UCSD-AML1 (cell line): ENCODE measurements around the gene CDK5RAP1.

Experiments used
- DNase-seq: peaks from one replicate; lab custom pipeline; 2025; ENCODE audit not compliant: unreplicated experiment; lab: John Stamatoyannopoulos, UW

The CDK5RAP1 gene

DNA sequence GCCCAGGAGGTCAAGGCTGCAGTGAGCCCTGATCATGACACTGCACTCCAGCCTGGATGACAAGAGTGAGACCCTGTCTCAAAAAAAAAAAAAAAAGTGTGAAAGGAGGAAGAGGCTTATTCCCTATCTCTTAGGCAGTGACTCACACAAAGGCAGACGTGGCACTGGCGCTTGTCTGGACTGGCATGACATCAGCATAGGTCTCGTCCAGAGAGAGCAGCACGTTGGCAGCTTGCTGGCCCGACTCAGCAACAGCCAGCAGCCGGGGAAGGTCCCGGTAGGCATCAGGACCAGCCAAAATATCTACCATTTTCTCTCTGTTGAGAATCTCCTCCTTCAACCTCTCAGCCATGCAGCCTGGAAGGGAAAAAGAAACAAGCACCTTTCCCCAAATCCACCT lies 14.1 kb downstream of the CDK5RAP1 start:
- DNase-seq = no peak

DNA sequence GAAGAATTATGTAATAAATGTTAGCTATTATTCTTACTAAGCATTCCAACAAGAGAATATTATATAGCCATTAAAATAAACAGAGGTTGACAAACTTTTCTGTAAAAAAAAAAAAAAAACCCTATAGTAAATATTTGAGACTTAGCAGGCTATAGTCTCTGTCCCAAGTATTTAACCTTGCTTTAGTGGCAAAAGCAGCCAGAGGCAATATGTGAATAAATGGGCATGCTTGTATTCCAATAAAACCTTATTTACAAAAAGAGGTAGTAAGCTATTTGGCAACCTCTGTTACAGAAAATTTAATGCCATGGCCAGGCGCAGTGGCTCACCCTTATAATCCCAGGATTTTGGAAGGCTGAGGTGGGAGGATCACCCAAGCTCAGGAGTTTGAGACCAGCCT lies 14.6 kb downstream of the CDK5RAP1 start:
- no peak for DNase-seq

DNA sequence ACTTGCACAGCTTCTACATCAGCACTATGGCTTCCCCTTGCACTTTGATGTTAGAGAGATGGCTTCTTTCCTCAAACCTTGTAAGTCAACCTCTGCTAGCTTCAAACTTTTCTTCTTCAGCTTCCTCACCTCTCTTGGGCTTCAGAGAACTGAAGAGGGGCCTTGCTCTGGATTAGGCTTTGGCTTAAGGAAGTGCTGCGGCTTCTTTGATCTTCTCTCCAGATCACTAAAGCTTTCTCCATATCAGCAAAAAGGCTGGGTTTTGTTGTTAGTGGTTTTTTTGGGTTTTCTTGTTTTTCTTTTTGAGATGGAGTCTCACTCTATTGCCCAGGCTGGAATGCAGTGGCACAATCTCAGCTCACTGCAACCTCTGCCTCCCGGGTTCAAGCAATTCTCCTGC lies 24.0 kb downstream of the CDK5RAP1 start:
- DNase-seq = no peak

DNA sequence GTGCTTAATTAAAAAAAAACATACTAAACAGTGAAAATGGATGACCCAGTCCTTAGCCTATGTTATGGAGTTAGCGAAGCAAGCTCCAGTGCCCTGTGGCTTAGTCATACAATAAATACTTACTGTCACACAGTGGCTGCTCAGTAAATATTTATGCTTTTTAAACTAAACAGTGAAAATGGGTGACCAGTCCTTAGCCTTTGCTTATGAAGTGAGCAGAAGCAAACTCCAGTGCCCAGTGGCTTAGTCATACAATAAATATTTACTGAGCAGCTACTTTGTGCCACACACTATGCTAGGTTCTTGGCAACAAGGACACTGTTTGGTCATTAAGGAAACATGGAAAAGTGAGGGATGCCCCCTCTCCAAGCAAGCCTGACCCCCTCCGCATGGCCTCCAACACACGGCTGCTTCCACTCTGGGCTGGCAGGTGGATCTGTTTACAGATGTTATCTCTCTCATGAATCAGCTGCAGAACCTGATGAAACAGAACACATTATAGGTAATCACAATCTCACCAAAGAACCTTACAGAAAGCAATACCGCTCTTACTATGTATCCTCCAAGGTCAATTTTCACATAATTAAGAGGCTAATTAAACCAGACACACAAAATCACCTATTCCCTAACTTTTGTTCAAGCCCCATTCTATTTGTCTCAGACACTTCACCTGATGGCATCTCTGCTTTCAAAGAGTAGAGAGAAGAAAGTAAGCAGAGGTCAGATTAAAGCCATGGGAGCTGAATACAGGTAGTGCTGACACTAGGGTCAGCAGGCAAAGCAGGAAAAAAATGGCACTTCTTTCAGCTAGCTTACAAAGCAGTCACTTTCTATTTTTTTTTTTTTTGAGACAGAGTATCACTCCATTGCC lies 27.3 kb downstream of the CDK5RAP1 start:
- DNase-seq = no peak

DNA sequence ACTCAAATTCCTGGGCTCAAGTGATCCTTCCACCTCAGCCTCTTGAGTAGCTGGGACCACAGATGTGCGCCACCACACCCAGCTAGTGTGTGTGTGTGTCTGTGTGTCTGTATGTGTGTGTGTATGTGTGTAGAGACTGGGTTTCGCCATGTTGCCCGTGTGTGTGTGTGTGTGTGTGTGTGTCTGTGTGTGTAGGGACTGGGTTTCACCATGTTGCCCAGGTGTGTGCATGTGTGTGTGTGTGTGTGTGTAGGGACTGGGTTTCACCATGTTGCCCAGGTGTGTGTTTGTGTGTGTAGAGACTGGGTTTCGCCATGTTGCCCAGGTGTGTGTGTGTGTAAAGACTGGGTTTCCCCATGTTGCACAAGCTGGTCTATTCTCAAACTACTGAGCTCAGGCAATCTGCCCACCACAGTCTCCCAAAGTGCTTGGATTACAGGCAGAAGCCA lies 28.3 kb downstream of the CDK5RAP1 start:
- no peak for DNase-seq

DNA sequence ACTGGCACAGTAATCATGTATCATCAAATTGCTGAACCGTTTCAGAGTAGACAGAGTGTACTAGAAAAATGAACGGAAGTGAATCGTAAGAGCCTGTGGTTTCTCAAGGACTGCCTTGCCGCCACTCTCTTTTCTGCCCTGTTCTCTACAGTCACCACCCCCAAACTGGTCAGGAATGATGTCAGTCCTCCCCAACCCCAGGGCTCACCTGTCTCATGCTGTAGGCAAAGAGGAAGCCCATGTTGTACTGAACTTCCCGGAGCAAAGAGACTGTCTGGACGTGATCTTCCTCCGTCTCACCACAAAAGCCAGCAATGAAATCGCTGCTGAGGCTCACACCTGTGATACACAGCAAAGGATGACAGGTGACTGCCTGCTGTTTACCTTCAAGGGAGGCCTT lies 31.0 kb downstream of the CDK5RAP1 start:
- no peak for DNase-seq

DNA sequence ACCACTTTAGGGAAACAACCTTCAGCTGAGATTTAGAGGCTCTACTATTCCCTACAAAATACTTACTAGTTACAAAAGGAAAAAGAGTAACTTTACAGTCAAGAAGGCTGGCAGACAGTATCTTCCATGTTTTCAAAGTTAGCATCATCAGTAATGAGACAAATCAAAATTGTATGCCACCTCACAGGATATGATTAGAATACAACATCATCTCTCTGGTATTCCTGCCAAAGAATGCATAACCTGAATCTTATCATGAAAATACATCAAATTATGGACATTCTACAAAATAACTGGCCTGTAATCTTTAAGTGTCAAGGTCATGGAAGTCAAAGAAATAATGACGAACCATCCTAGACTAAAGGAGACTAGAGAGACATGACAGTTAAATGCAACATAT lies 38.4 kb downstream of the CDK5RAP1 start:
- DNase-seq = no peak

DNA sequence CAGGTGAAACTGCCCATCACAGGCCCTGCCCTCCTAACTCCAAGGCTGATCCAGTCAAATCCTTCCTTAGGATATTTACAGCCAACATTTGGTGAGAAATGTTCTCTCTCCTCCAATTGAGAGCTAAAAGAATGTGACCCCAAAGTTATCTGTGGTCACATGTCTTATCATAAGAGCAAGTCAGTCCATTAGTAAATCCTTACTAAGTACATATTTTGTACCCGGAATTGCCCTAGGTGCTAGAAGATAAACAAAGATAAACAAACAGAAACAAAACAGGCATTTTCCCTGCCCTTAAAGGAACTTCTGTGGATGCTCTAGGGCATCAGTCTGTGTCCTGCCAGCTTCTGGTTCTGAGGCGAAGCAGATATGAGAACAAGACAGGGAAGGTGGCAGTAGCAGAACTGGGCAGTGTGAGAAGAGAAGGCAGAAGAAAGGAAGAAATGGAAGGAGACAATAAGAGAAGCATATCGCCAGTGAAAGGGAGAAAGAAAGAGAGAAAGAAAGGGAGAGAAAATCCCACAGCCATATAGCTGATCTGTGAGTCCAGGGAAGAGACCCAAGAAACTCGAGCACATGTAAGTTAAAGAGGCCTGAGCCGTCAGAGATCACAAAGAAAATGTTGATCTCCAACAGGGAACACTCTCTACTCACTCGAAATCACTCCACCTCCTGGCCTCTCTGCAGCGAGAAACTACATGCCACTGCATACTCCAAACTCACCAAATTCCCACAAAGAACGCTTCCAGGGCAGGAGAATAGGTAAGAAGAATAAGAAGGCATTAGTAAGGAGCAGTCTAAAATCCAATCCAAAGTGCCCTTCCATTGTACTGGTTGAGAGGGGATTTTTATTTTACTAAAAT lies 41.7 kb downstream of the CDK5RAP1 start:
- no peak for DNase-seq

DNA sequence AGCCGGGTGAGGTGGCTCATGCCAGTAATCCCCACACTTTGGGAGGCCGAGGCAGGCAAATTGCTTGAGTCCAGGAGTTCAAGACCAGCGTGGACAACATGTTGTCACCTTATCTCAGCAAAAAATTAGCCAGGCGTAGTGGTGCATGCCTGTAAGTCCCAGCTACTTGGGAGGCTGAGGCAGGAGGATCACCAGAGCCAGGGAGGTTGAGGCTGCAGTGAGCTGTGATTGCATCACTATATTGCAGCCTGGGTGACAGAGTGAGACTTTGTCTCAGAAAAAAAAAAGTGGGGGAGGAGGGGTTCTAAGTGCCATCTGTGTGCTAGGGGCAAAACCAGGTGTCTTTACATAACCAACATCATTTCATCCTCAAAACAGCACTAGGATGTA lies 48.3 kb downstream of the CDK5RAP1 start:
- no peak for DNase-seq

DNA sequence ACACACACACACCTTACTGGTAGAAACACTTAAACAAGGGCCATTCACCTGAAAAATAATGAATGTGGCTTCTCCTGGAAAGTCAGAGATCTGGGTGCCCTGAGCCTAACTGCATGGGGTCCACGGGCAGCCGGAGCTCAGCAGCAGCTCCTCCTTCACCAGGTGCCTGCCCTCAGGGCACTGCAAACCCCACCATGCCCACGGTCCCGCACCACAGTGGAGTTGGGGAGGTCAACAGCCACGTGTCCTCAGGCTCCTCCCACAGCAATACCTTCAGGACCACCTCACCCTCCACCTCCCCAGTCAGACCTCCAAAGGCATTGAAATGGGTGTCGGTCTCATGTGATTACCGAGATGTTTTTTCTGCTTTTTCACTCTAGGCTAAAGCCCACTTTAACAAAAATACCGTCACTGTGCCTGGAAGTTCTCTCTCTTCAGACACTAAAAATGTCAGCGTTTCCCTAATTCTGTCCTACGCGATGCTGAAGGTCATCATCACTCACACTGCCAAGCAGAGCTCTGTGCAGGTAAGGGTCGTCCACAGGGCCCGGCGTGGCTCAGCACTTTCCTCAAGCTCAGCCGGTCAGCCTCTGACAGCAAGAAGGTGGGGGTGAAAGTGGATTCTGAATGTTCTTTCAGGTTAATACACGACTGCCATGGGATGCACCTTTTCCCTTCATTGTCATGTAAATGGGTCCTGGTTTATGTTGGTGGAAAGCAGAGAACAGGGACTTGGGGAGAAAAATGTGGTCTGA lies 48.9 kb downstream of the CDK5RAP1 start:
- no peak for DNase-seq

DNA sequence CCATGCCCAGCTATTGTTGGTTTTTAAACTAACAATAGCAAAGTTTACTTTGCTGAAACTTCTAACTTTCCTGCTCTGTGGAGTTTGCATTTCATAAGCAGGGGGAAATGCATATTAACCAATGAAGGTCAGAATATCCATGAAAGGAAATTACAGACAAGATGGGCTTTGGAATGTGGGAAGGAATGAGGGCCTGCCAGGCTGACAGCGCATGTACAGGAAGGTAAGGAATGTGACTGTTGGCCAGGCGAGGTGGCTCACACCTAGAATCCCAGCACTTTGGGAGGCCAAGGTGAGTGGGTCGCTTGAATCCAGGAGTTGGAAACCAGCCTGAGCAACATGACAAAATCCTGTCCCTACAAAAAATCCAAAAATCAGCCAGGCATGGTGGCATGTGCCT lies 49.6 kb downstream of the CDK5RAP1 start:
- DNase-seq = no peak

DNA sequence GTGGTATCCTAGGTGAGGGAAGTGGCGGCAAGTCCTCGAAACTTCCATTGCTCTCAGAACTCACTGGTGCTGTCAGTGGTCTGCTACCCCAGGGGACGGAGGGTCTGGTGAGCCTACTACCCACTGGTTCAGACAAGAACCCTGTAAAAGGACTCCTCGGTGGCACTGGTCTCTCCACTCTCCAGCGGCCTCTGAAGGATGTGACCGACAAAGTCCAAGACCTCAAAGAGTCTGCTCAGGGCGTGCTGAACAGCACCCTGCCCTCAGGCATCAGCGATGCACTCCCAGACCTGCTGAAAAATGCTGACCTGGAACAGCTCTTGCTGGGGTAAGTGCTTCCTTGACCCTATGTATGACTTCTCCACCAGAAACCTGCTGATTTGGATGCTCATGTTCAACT lies 51.8 kb downstream of the CDK5RAP1 start:
- DNase-seq = no peak

DNA sequence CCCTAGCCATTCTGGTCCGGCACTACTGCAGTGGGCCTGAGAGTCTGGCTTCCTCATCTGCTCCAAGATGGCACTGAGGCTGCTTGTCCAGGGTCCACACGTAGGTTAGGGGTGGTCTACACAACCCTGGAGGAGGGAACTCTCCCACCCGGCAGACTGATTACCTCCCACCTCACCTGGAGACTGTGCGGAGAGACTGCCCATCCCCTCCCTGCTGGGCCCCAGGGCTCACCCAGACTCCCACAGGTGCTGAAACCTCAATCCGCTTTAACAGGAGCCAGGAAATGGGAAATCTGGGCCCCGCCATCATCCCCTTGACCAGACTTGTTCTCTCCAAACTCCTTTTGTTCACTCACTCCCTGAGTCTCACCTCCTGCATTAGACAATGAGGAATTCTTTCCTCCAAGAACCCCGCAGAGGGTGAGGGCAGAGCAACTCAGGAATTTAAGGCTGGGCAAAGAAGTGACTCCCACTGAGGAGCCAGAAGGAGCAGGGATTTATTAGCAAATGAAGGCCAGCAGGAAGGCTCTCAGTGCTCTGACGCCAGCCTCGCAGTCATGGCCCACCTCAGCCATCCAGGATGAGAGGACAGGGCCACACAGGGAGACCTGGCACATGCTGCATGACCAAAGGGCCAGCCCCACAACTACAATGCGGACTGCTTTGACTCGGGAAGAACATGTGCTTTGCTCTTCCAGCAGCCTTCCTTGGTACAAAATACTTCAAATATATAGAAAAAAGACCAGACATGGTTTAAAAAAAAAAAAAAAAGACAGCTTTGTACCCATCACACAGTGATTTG lies 53.0 kb downstream of the CDK5RAP1 start:
- DNase-seq = no peak

DNA sequence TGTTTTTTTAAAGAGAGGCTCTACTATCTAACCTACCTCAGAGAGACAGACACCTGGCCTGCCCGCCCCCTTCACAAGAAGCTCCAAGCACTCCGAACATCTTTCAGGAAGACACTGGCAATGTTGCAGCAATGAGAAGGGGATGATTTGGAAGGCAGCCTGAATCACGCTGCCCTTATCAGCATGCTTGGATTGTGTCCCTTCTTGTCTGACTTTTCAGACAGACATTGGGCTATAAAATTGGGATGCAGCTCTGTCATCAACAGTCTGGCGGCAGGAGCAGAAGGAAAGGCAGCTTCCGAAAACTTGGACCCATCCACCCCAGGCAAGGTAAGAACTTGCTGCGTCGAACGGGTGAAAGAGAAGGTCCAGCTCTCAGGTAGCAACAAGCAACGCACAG lies 56.0 kb downstream of the CDK5RAP1 start:
- DNase-seq = no peak

DNA sequence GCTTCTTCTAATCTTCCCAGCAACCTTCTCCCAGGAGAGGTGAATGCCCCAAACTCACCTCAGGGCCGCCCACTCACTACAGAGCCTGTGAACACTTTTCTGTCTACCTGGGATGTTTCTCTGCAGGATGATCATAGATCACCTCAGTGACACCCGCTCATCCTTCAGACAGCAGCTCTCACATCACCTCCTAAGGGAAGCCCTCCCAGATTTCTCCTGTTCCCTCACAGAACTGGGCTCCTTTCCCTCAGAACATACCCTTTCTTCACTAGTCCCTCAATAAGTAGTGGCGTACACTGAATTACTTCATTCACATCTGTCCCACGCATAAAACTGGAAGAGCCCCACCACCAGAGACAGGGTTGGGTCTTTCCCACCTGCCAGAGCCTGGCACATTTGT lies 57.8 kb downstream of the CDK5RAP1 start:
- no peak for DNase-seq

DNA sequence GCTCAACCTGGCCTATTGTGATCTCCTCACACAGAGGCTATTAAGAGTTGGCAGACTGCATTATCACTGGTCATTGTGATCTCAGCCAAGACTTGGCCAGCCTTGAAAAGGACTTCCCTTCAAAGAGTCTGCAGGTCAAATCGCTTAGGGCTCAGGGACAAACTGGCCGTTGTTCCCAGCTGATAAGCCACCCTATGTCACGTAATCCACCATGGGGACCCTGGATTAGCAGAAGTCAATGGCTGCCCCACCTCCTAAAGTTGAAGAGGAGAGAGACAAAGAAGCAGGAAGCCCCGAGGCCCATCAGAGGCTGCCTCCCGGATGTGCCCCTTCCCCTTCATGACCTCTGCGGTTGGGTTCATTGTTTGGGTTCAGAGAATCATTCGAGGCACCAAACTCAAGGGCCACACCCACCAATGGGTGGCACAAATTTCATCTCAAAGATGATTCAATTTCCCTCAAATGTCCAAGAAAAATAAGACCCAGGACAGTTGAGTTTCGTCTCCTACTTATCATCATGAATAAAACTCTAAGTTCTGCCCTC lies 61.7 kb downstream of the CDK5RAP1 start:
- no peak for DNase-seq

DNA sequence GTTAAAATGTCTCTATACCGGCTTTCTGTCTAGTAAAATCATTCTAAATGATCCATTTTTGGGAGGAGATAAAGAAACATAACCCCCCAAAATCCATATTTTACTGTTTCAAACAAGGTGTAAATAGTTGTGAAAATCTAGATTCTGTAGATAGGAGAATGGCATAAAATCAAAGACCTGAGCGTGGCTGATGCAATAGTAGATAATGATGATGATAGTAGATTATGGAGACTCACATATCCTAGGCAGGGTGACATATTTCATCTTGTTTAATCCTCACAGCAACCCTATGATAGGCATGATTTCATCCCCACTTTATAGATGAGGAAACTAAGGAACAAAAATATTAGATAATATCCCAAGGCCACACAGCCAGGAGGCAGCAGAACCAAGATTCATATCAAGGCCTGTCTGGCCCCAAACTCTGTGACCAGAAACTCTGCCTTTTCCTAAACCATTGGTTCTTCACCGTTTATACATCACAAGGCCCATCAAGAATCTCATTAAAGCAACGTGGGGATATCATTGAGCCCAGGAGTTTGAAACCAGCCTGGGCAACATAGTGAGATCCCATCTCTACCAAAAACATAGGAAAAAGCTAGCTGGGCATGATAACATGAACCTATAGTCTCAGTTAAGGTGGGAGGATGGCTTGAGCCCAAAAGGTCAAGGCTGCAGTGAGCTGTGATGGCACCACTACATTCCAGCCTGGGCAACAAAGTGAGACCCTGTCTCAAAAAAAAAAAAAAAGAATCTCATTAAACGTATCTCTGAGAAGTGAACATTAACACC lies 62.7 kb downstream of the CDK5RAP1 start:
- no peak for DNase-seq

DNA sequence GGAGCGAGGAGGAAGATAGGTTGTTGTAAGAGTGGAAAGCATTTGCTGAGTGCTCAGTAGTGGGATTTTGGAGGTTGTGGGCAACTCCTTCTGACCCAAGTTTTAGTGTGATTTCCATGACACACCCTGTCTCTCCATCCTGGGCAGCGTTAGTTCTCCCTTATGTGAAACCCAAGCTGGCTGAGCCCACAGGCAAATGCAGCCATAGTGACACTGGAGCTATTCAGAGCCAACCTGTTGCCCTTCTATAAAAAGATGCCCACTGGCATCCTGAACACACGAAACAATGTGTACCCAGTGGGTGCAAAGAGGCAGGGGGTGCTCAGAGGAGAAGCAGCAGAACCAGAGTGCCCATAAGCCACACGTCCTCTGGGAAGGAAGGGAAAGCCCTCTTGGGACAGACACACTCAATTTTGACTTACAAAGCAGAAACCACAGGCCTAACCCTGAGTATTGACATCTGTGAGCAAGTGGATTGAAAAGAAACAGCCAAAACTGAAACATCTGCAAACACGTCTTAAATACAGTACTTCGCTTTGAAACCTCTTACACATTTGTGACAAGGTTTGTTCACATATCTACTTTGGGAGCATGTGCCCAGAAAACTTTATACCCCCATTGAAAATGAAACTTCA lies 63.7 kb downstream of the CDK5RAP1 start:
- no peak for DNase-seq

DNA sequence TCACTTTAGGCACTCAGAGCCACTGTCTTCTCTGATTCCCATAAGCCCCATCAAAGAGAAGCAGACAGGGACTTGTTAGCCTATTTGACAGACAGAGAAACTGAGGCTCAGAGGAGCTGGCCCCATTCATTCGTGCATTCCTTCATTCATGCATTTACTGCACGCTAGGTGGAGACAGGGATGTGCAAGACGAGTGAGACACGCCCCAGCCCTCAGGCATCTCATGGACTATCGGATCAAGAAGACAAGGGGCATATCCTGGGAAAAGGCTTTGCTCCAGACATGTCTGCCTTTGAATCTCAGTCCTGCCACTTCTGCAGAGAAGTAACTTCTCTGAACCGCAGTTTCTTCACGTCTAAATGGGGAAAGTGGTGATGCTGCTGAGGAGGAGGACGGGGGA lies 64.2 kb downstream of the CDK5RAP1 start:
- DNase-seq = no peak
